Measurements from ENCODE around the gene PIAS1.
A peak's percentile ranks its signal among the peaks of the same experiment; 100 is the strongest.
"Not testable (repeated sequence)": the region's sequence is repeated elsewhere in the genome, so short reads cannot be mapped to it uniquely, and the experiment has no call there.

Gene PIAS1

DNA sequence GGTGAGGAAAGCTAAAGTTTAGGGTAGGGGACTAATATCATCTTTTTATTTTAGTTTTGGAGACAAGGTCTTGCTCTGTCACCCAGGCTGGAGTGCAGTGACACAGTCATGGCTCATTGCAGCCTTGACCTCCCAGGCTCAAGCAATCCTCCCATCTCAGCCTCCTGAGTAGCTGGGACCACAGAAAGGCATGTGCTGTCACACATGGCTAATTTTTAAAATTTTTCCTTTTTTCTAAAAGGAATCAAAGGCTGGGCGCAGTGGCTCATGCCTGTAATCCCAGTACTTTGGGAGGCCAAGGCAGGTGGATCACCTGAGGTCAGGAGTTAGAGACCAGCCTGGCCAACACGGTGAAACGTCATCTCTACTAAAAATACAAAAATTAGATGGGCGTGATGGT lies 171.3 kb downstream of the PIAS1 start:
- not testable (repeated sequence) for H3K36me3 ChIP-seq (ENCODE audit: insufficient read depth, low read length); H3K27me3 ChIP-seq (ENCODE audit: control insufficient read depth in 1 of 2, insufficient read depth in 2 of 2, low read length in 2 of 2); H3K9me3 ChIP-seq (ENCODE audit: low read length); H3K4me3 ChIP-seq (ENCODE audit: low read depth in 1 of 2, low read length in 2 of 2); H3K27ac ChIP-seq (ENCODE audit: low read depth, low read length); H3K9ac ChIP-seq (ENCODE audit: low read length)
- H3K4me1 ChIP-seq (ENCODE audit: insufficient read depth, low read length), result peaks cover 17% of the 10 kb centered on the region

DNA sequence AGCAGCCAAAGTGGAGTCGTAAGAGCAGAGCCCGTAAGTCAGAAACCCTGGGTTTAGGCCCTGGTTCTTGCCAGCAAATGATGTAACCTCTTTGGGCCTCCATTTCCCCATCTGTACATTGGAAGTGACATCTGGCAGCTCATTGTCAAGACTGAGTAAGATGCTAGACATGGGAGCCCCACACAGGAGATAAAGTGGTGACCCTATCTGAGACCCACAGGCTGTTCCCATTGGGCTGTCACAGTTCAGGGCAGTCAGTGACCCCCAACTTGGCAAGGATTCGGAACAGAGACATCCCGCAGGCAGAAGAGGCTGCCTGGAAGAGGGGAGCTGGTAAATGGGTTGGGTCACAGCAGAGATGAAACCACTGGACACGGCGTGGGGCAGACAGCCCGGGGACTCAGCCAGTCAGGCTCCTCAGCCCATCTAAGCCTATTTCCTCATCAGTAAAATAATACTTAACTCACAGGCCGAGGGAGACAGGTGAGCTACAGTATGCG lies 173.6 kb downstream of the PIAS1 start:
- Histone ChIP-seq H3K36me3 (ENCODE audit: insufficient read depth, low read length) (no peaks in the 10 kb centered on the region), H3K27ac (ENCODE audit: low read depth, low read length) (no peak overlapping the region), H3K9me3 (ENCODE audit: low read length) (no peaks in the 10 kb centered on the region), H3K27me3 (ENCODE audit: control insufficient read depth in 1 of 2, insufficient read depth in 2 of 2, low read length in 2 of 2) (no peaks in the 10 kb centered on the region), H3K9ac (ENCODE audit: low read length) (no peak overlapping the region), H3K4me1 (ENCODE audit: insufficient read depth, low read length) (peaks cover 17% of the 10 kb centered on the region), H3K4me3 (ENCODE audit: low read depth in 1 of 2, low read length in 2 of 2) (peak overlapping the region in 1 of 2 donors; percentile 77)

DNA sequence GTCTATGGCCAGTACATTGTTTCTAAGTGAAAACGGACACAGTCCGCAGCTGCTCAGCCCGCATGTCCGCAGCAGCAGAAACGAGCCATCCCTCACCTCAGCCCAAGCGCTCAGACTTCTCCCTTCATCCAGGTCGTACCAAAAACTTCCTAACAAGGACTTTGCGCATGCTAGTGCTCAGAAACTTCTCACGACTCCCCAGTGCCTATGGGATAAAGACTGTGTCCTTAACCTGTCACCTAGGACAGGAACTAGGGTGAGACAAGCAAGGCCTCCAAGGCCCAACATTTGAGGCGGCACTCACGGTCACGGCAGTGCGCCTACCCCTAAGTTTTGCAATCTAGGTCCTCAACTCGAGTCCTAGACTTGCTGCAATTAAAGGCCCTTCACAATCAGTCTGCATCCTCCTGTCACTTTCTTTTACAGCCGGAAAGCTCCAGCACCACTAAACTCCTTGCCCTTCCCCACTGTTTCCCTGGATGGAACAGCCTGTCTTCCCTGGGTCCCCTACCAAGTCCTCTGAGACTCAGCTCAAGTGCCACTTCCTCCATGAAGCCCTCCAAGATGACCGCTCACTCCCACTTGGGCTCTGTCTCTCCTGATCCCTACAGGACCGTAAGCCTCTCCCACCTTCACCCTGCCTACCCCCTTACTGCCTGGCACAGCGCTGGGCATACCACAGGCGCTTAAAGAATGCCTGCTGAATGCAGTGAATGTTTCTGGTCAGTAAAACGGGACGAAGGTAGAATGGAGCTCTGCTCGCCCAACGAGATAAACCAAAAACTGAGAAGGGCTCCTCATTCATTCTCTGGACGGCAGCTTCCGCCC lies 174.2 kb downstream of the PIAS1 start:
- peak overlapping the region; percentile 77 for H3K4me3 ChIP-seq (ENCODE audit: low read depth in 1 of 2, low read length in 2 of 2)
- H3K4me1 ChIP-seq (ENCODE audit: insufficient read depth, low read length), result peaks cover 17% of the 10 kb centered on the region
- H3K9ac ChIP-seq (ENCODE audit: low read length), result peak overlapping the region; percentile 60
- no peaks in the 10 kb centered on the region for H3K27me3 ChIP-seq (ENCODE audit: control insufficient read depth in 1 of 2, insufficient read depth in 2 of 2, low read length in 2 of 2)
- no peaks in the 10 kb centered on the region for H3K9me3 ChIP-seq (ENCODE audit: low read length)
- no peaks in the 10 kb centered on the region for H3K36me3 ChIP-seq (ENCODE audit: insufficient read depth, low read length)
- H3K27ac ChIP-seq (ENCODE audit: low read depth, low read length), result peak overlapping the region; percentile 80

DNA sequence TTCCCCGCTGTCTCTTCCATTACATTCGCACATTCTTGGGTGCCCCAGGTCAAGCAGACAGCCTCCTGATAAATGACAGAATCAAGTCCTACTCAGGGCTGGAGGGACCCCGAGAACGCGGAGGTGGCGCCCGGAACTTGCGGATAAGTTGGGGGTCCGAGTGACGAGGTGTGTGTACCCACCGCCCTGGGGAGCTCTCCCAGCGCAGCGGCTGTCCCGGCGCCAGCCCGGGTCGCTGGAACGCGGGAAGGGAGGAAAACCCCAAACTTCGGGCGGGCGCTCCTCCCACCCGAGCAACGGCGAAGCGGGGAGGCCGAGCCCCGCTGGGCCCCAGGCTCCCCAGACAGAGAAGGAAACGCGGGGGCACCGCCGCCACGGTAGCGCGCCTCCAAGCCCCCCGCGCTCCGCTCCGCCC lies 174.9 kb downstream of the PIAS1 start:
- Histone ChIP-seq H3K4me1 (ENCODE audit: insufficient read depth, low read length) (peaks cover 17% of the 10 kb centered on the region), H3K9ac (ENCODE audit: low read length) (peak overlapping the region; percentile 60), H3K27ac (ENCODE audit: low read depth, low read length) (peak overlapping the region; percentile 80)

DNA sequence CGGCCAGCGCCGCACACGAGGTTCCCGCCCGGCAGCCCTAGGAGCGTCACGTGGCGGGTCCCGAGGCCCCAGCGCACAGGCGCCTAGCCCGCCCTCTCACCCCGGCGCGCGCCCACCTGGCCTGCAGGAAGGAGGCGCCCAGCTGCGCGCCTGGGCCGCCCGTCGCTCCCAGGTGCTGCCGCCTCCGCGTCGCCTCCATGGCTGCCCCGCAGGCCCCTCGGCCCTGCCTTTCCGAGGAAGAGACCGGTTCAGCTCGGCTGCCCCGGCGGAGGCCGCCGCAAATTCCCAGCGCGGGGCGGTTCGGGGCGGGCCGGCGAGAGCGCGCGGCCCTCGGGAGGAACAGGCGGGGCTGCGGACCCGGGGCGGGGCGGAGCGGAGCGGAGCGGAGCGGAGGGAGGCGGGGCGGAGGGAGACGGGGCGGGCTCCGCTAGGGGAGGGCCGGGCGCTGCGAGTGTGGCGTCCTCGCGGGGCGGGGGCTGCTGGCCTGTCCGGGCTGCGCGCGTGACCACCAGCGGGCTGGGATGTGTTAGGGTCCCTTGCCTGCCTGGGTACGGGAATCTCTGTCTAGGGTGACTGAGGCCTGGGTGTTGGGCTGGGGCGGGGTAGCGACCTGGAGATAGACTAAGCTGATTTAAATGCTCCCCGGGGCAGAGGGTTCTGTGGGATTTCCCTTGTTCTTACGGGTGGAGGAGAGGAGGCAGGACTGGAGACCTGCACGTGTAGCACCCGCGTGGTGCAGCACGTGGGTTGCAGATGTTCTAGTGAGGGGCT lies 175.5 kb downstream of the PIAS1 start, which contains the start of gene CLN6:
TSS of gene CLN6 (minus strand) at position 343 of the 771 bp plus-strand sequence. CDS start at position 199, 144 bp downstream.
- Histone ChIP-seq H3K27ac (ENCODE audit: low read depth, low read length) (peak within 1 kb of the TSS; percentile 80), H3K36me3 (ENCODE audit: insufficient read depth, low read length) (no peaks in the 10 kb centered on the region), H3K9ac (ENCODE audit: low read length) (peak within 1 kb of the TSS; percentile 64)

More for the DNA sequence above, 174.9 kb downstream of the PIAS1 start:
- H3K36me3 ChIP-seq (ENCODE audit: insufficient read depth, low read length), result no peaks in the 10 kb centered on the region
- H3K9me3 ChIP-seq (ENCODE audit: low read length), result no peaks in the 10 kb centered on the region
- no peaks in the 10 kb centered on the region for H3K27me3 ChIP-seq (ENCODE audit: control insufficient read depth in 1 of 2, insufficient read depth in 2 of 2, low read length in 2 of 2)
- peak overlapping the region; percentile 77 for H3K4me3 ChIP-seq (ENCODE audit: low read depth in 1 of 2, low read length in 2 of 2)

DNA sequence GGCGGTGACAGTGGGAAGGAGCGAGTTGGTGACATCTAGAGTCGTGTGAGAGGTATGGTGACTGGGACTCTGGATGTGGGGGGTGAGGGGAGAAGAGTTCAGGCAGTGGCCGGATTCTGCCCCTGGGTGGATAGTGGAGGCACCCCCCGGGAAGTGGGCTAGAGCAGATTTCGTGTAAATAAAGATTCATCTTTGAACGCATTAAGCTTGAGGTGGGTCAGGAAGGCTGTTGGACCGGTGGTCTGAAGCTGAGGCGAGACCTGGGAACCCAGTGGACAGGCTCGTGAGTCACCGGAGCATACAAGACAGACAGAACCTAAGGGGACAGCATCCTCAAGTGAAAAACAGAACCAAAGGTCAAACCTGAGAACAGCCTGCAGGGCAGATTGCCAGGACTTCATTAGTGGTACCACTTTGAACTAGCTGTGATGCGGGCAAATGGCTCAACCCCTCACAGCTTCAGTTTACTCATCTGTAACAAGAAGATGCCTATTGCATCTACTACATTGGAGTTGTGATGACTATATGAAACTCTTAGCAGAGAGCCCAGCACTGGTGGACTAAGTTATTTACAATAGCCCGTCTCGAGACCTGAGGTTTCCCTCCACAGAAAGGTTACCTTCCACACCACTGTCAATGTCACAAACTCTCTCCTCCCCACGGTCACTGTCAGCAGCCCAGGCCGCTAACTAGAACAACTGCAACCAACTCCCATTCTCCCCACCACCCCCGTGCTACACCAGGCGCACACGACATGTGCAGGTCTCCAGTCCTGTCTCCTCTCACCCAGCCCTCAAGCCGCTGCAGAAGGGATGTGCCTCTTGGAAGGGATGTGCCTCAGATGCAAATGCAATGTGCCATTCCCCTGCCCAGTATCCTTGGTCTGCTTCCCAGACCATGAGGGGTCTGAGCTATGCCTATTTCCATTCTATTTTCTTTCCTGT lies 176.3 kb downstream of the PIAS1 start:
- Histone ChIP-seq H3K4me1 (ENCODE audit: insufficient read depth, low read length) (peaks cover 17% of the 10 kb centered on the region), H3K9me3 (ENCODE audit: low read length) (no peaks in the 10 kb centered on the region), H3K27ac (ENCODE audit: low read depth, low read length) (peak overlapping the region; percentile 80)

More for the DNA sequence above, 175.5 kb downstream of the PIAS1 start, which contains the start of gene CLN6:
- Histone ChIP-seq H3K27me3 (ENCODE audit: control insufficient read depth in 1 of 2, insufficient read depth in 2 of 2, low read length in 2 of 2) (no peaks in the 10 kb centered on the region), H3K4me3 (ENCODE audit: low read depth in 1 of 2, low read length in 2 of 2) (peak within 1 kb of the TSS; percentile 77), H3K4me1 (ENCODE audit: insufficient read depth, low read length) (peaks cover 17% of the 10 kb centered on the region), H3K9me3 (ENCODE audit: low read length) (no peaks in the 10 kb centered on the region)

DNA sequence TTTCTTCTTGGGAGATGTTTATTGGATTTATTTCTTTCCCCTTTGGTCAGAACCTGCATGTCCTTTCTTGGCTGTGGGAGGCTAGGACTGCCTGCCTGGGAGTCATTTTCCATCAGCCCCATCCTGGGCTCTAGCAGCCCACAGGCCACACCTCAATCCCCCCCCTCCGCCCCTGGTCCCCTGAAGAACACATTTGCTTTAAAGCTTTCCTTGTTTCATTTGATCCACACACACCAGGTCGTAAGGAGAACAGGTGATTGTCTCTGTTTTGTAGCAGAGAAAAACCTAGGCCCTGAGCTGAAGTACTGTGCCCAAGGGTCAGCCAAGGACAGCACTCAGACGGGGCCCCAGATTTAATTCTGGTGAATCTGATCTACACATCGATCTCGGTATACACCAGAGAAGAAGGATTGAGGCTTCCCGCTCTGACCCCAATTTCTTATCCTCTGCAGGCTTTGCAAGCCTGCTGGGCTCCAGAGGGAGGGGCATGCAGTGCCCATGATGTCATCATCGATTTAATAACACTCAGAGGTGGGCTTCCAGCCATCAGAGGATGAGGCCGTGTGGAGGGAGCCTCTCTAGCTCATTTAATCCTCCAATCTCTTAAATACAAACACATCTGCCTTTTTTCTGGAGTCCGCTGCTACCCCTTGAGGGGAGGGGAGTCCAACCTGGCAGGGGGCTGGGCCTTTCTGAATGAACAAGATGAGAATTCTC lies 177.1 kb downstream of the PIAS1 start:
- no peak overlapping the region for H3K9ac ChIP-seq (ENCODE audit: low read length)

More for the DNA sequence above, 176.3 kb downstream of the PIAS1 start:
- Histone ChIP-seq H3K27me3 (ENCODE audit: control insufficient read depth in 1 of 2, insufficient read depth in 2 of 2, low read length in 2 of 2) (no peaks in the 10 kb centered on the region), H3K9ac (ENCODE audit: low read length) (peak overlapping the region; percentile 64), H3K36me3 (ENCODE audit: insufficient read depth, low read length) (no peaks in the 10 kb centered on the region), H3K4me3 (ENCODE audit: low read depth in 1 of 2, low read length in 2 of 2) (peak overlapping the region; percentile 77)

DNA sequence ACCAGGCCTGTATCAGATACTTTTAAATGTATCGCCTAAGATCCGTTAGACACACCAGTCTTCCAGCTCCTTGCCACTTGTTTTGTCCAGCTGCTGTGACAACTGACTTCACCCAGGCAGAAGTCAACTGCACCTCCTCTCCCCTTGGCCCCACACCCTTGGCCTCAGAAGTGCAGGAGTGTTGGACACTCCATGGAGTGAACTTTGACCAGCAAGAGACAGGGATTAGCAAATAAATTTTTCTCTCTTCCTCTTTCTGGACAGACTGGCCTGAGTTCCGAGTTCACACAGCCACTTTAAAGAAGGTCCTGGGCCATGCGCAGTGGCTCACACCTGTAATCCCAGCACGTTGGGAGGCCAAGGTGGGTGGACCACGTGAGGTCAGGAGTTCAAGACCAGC lies 178.3 kb downstream of the PIAS1 start:
- Histone ChIP-seq H3K27me3 (ENCODE audit: control insufficient read depth in 1 of 2, insufficient read depth in 2 of 2, low read length in 2 of 2) (no peaks in the 10 kb centered on the region), H3K9me3 (ENCODE audit: low read length) (no peaks in the 10 kb centered on the region), H3K27ac (ENCODE audit: low read depth, low read length) (no peak overlapping the region), H3K4me3 (ENCODE audit: low read depth in 1 of 2, low read length in 2 of 2) (no peak overlapping the region), H3K4me1 (ENCODE audit: insufficient read depth, low read length) (peaks cover 17% of the 10 kb centered on the region), H3K9ac (ENCODE audit: low read length) (no peak overlapping the region), H3K36me3 (ENCODE audit: insufficient read depth, low read length) (no peaks in the 10 kb centered on the region)

More for the DNA sequence above, 177.1 kb downstream of the PIAS1 start:
- no peak overlapping the region for H3K4me3 ChIP-seq (ENCODE audit: low read depth in 1 of 2, low read length in 2 of 2)
- no peak overlapping the region for H3K27ac ChIP-seq (ENCODE audit: low read depth, low read length)
- peaks cover 17% of the 10 kb centered on the region for H3K4me1 ChIP-seq (ENCODE audit: insufficient read depth, low read length)
- no peaks in the 10 kb centered on the region for H3K9me3 ChIP-seq (ENCODE audit: low read length)
- no peaks in the 10 kb centered on the region for H3K27me3 ChIP-seq (ENCODE audit: control insufficient read depth in 1 of 2, insufficient read depth in 2 of 2, low read length in 2 of 2)
- no peaks in the 10 kb centered on the region for H3K36me3 ChIP-seq (ENCODE audit: insufficient read depth, low read length)

DNA sequence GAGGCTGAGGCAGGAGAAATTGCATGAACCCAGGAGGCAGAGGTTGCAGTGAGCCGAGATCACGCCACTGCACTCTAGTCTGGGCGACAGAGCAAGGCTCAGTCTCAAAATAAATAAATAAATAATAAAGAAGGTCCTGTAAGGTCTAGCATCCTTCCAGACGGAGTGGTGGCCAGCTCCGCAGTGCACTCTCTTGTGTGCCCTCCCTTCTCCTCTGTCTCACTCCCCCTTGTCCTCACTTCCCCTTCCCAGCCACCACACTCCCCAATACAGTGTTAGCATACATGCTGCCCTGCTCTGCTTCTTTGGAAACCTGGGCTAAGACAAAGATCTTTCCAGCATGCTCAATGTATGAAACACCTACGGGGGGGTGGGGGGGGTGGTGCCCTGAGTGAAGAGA lies 178.8 kb downstream of the PIAS1 start:
- Histone ChIP-seq H3K4me3 (ENCODE audit: low read depth in 1 of 2, low read length in 2 of 2) (no peak overlapping the region), H3K27me3 (ENCODE audit: control insufficient read depth in 1 of 2, insufficient read depth in 2 of 2, low read length in 2 of 2) (no peaks in the 10 kb centered on the region), H3K27ac (ENCODE audit: low read depth, low read length) (no peak overlapping the region), H3K9me3 (ENCODE audit: low read length) (no peaks in the 10 kb centered on the region), H3K4me1 (ENCODE audit: insufficient read depth, low read length) (peaks cover 12% of the 10 kb centered on the region), H3K9ac (ENCODE audit: low read length) (no peak overlapping the region), H3K36me3 (ENCODE audit: insufficient read depth, low read length) (no peaks in the 10 kb centered on the region)

DNA sequence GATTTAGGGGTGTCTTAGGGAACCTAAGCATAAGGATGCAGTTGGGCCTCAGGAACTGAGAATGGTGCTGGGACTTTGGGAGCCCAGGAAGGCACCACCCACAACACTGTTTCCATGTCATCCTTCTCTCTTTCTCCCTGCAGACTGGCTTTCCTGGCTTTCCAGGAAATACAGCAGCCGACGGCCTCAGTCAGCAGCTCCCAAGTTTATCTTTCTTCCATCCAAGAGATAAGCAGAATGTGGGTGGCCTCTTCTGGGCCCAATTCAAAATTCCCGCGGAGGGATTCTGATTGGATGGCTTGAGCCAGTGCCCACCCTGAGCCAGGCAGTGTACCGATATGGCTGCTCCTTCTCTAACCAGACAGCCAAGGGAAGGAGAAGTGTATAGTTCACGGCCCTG lies 179.9 kb downstream of the PIAS1 start:
- Histone ChIP-seq H3K36me3 (ENCODE audit: insufficient read depth, low read length) (no peaks in the 10 kb centered on the region), H3K4me3 (ENCODE audit: low read depth in 1 of 2, low read length in 2 of 2) (no peak overlapping the region), H3K4me1 (ENCODE audit: insufficient read depth, low read length) (peaks cover 5% of the 10 kb centered on the region), H3K9ac (ENCODE audit: low read length) (no peak overlapping the region), H3K27me3 (ENCODE audit: control insufficient read depth in 1 of 2, insufficient read depth in 2 of 2, low read length in 2 of 2) (no peaks in the 10 kb centered on the region), H3K27ac (ENCODE audit: low read depth, low read length) (no peak overlapping the region), H3K9me3 (ENCODE audit: low read length) (no peaks in the 10 kb centered on the region)

All from muscle layer of colon (tissue), 2 donors.